ENCODE results near the gene CFTR.
"Not testable (repeated sequence)": the region's sequence is repeated elsewhere in the genome, so short reads cannot be mapped to it uniquely, and the experiment has no call there.

The CFTR gene

GRCh38 chr7:117479225-117480054 is at the start of gene CFTR:
Gene CFTR (plus strand): TSS chr7:117480025. CDS start chr7:117480095, 70 bp downstream.
- intact Hi-C loops (cut with DNase I): no loop called here
- DNase-seq: peak in 7 of 10 donors; percentile 8 to 84 (median 29)

GRCh38 chr7:117435475-117436043 is 44.3 kb upstream of the CFTR start:
- intact Hi-C loops (cut with DNase I): no loop called here
- no peak for DNase-seq

GRCh38 chr7:117444646-117445045 is 35.2 kb upstream of the CFTR start:
- intact Hi-C loops (cut with DNase I): no loop called here
- no peak for DNase-seq

- no peak for DNase-seq
- intact Hi-C loops (cut with DNase I): no loop called here
Observed at GRCh38 chr7:117445206-117445605, 34.6 kb upstream of the CFTR start.

- DNase-seq: no peak
- intact Hi-C loops (cut with DNase I): no loop called here
Observed at GRCh38 chr7:117446220-117446815, 33.5 kb upstream of the CFTR start.

GRCh38 chr7:117448655-117449054 is 31.2 kb upstream of the CFTR start:
- DNase-seq: peak in 1 of 10 donors; percentile 9
- intact Hi-C loops (cut with DNase I): no loop called here

GRCh38 chr7:117458977-117459583 is 20.7 kb upstream of the CFTR start:
- intact Hi-C loops (cut with DNase I): loop anchor here (2.0 to 5.0 kb wide), 3 partner anchors 213 to 694 kb away; no protein-coding TSS in a partner anchor
- no peak for DNase-seq

- intact Hi-C loops (cut with DNase I): loop anchor here (2.0 to 5.0 kb wide), 3 partner anchors 213 to 693 kb away; no protein-coding TSS in a partner anchor
- DNase-seq: no peak
Observed at GRCh38 chr7:117459735-117460134, 20.1 kb upstream of the CFTR start.

GRCh38 chr7:117460815-117461214 is 19.0 kb upstream of the CFTR start:
- DNase-seq; intact Hi-C loops (cut with DNase I): not testable (repeated sequence)

- no peak for DNase-seq
- intact Hi-C loops (cut with DNase I): no loop called here
Observed at GRCh38 chr7:117468174-117468573, 11.7 kb upstream of the CFTR start.

GRCh38 chr7:117470777-117471176 is 9.0 kb upstream of the CFTR start:
- intact Hi-C loops (cut with DNase I): no loop called here

GRCh38 chr7:117472335-117472734 is 7.5 kb upstream of the CFTR start:
- DNase-seq: no peak
- intact Hi-C loops (cut with DNase I): no loop called here

More at GRCh38 chr7:117470777-117471176, 9.0 kb upstream of the CFTR start:
- peak in 2 of 10 donors; percentile 22 to 77 for DNase-seq

GRCh38 chr7:117476557-117477215 is 3.1 kb upstream of the CFTR start:
- no peak for DNase-seq
- intact Hi-C loops (cut with DNase I): no loop called here

GRCh38 chr7:117478836-117479224 is 995 bp upstream of the CFTR start:
- no peak for DNase-seq
- intact Hi-C loops (cut with DNase I): no loop called here

GRCh38 chr7:117480055-117480362 is 184 bp downstream of the CFTR start:
- intact Hi-C loops (cut with DNase I): no loop called here
- no peak for DNase-seq

- intact Hi-C loops (cut with DNase I): no loop called here
- no peak for DNase-seq
Observed at GRCh38 chr7:117480978-117481377, 1.2 kb downstream of the CFTR start.

- intact Hi-C loops (cut with DNase I): no loop called here
- no peak for DNase-seq
Observed at GRCh38 chr7:117485118-117485620, 5.3 kb downstream of the CFTR start.

- no peak for DNase-seq
- intact Hi-C loops (cut with DNase I): no loop called here
Observed at GRCh38 chr7:117489016-117489415, 9.2 kb downstream of the CFTR start.

- intact Hi-C loops (cut with DNase I): no loop called here
- no peak for DNase-seq
Observed at GRCh38 chr7:117489430-117489829, 9.6 kb downstream of the CFTR start.

- intact Hi-C loops (cut with DNase I): no loop called here
- no peak for DNase-seq
Observed at GRCh38 chr7:117489911-117490310, 10.1 kb downstream of the CFTR start.

- intact Hi-C loops (cut with DNase I): no loop called here
- DNase-seq: no peak
Observed at GRCh38 chr7:117492649-117493048, 12.8 kb downstream of the CFTR start.
